HG03108 (cell line): Measurements from ENCODE around the gene TRAM2.

Experiments
- ATAC-seq: cut with Tn5 transposase; IDR thresholded peaks from one replicate; pipeline ENCODE4 v1.9.1; 2021; ENCODE audit warnings: moderate library complexity; ENCODE audit not compliant: unreplicated experiment

TRAM2 gene

GRCh38 chr6:52548353-52548713 is 28.5 kb downstream of the TRAM2 start:
- ATAC-seq: no peak

- ATAC-seq: no peak
Observed at GRCh38 chr6:52547647-52548352, 29.1 kb downstream of the TRAM2 start.

- peak; percentile 87 for ATAC-seq
Observed at GRCh38 chr6:52546678-52547077, 30.2 kb downstream of the TRAM2 start.

- peak; percentile 55 for ATAC-seq
Observed at GRCh38 chr6:52546192-52546591, 30.7 kb downstream of the TRAM2 start.

- ATAC-seq: no peak
Observed at GRCh38 chr6:52545406-52546119, 31.3 kb downstream of the TRAM2 start.

GRCh38 chr6:52544602-52545405 is 32.1 kb downstream of the TRAM2 start:
- ATAC-seq: no peak

- no peak for ATAC-seq
Observed at GRCh38 chr6:52543729-52544601, 32.9 kb downstream of the TRAM2 start.

GRCh38 chr6:52543262-52543661 is 33.6 kb downstream of the TRAM2 start:
- no peak for ATAC-seq

GRCh38 chr6:52541135-52541534 is 35.7 kb downstream of the TRAM2 start:
- no peak for ATAC-seq

- ATAC-seq: no peak
Observed at GRCh38 chr6:52540286-52540902, 36.5 kb downstream of the TRAM2 start.

- ATAC-seq: no peak
Observed at GRCh38 chr6:52539607-52540006, 37.3 kb downstream of the TRAM2 start.

- no peak for ATAC-seq
Observed at GRCh38 chr6:52538901-52539354, 37.9 kb downstream of the TRAM2 start.

- no peak for ATAC-seq
Observed at GRCh38 chr6:52538252-52538900, 38.5 kb downstream of the TRAM2 start.

GRCh38 chr6:52537001-52537753 is 39.7 kb downstream of the TRAM2 start:
- ATAC-seq: peak; percentile 67

GRCh38 chr6:52536424-52536916 is 40.4 kb downstream of the TRAM2 start:
- peak; percentile 26 for ATAC-seq

GRCh38 chr6:52535711-52536423 is 41.0 kb downstream of the TRAM2 start:
- no peak for ATAC-seq

GRCh38 chr6:52534966-52535390 is 41.9 kb downstream of the TRAM2 start:
- ATAC-seq: peak; percentile 28

- ATAC-seq: no peak
Observed at GRCh38 chr6:52534363-52534762, 42.5 kb downstream of the TRAM2 start.
